ENCODE data around the gene LMBRD1.

Gene LMBRD1

DNA sequence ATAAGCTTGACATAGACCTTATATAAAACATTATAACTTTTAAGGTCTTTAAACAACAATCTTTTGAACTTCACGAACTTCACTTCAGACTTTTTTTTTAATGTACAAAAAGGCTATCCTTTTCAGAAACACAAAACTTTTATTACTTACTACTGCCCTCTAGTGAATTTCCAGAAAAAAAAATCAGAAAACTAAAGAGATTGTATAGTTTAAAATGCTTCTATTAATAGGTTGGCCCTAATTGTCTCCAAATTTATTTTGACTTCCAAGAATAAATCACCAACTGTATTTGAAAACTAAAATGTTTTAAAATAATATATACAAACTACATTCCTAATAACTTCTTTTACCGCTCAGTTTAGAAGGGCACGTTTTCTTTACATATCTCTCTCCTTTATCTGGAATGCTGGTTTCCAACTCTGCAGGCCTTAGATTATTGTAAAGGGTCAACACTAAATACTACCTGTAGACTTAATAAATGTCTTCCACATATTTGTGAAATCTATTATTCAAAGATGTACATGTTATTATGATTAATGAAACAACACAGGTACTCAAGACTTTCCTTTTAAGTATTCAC is 66.8 kb downstream of the LMBRD1 start:
- TF ChIP-seq RAD21 (IDR thresholded peaks at IDR 0.05; ENCODE audit: low read depth) (peak; percentile 23), TEAD4 (IDR thresholded peaks at IDR 0.05) (no peak)

DNA sequence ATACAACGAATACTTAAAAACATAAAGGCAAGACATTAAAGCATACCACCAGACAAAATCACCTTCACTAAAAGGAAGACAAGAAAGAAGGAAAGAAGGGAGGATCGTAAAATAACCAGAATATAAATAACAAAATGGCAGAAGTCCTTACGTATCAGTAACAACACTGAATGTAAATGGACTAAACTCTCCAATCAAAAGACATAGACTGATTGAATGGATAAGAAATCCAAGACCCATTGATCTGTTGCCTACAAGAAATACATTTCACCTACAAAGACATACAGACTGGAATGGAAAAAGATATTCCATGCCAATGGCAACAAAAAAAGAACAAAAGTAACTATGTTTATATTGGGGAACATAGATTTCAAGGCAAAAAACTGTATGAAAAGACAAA is 74.1 kb downstream of the LMBRD1 start:
- TF ChIP-seq RAD21 (IDR thresholded peaks at IDR 0.05; ENCODE audit: low read depth), result no peak
- no peak for TF ChIP-seq EP300 (IDR thresholded peaks at IDR 0.05; ENCODE audit: borderline replicate concordance)
- TF ChIP-seq CREB1 (IDR thresholded peaks at IDR 0.05; ENCODE audit: low read depth), result no peak
- no peak for TF ChIP-seq FOXM1 (IDR thresholded peaks at IDR 0.05; ENCODE audit: borderline replicate concordance, low read depth)

DNA sequence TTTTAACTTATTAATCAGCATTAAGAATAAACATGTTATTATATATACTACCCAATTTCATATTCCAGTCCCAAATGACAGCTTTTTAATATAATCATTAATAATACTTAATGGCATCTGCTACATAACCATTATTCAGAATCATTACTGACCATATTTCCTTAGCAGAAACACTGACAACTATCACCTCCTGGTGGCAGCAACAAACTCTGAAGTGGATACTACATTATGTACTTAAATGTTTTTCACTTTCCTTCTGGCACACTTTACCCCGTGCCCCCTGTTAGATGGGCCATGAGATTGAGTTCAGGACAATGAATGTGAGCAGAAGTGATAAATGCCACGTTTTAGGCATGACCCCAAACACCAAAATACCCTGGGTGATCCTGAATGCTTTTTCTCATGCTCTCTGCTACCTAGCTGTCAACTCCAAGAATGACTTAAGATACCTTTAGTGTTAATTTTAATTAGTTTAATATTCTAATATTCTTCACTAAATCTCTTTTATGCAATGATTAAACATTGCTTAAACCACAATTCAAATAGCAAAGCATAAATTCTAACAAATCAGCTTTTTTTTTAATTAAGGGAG is 77.1 kb downstream of the LMBRD1 start:
- TF ChIP-seq, protein P1, sequence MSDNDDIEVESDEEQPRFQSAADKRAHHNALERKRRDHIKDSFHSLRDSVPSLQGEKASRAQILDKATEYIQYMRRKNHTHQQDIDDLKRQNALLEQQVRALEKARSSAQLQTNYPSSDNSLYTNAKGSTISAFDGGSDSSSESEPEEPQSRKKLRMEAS (IDR thresholded peaks at IDR 0.05), result no peak
- TF ChIP-seq RAD21 (IDR thresholded peaks at IDR 0.05; ENCODE audit: low read depth) (peak; percentile 38; the same call in 1 of the 2 replicates), YY1 (IDR thresholded peaks at IDR 0.05; ENCODE audit: low read depth) (no peak), ZBTB7A (IDR thresholded peaks at IDR 0.05; ENCODE audit: low read depth) (no peak)

DNA sequence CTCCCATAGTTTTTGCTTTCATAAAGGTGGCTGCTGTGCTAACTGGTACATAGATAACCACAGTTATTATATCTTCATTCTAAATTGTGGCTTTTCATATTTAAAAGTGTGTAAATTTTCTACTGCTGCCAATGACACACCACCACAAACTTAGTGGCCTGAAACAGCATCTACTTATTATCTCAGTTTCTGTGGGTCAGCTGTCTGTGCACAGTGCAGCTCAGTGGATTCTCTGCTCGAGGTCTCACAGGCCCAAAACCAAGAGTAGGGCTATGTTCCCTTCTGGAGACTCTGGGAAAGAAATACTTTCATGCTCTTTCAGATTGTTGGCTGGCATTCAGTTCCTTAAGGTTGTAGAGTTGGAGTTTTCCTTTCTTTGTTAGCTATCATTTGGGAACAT is 90.1 kb downstream of the LMBRD1 start:
- TF ChIP-seq, protein P2, sequence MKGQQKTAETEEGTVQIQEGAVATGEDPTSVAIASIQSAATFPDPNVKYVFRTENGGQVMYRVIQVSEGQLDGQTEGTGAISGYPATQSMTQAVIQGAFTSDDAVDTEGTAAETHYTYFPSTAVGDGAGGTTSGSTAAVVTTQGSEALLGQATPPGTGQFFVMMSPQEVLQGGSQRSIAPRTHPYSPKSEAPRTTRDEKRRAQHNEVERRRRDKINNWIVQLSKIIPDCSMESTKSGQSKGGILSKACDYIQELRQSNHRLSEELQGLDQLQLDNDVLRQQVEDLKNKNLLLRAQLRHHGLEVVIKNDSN (IDR thresholded peaks at IDR 0.05), result no peak
- TF ChIP-seq FOXM1 (IDR thresholded peaks at IDR 0.05; ENCODE audit: borderline replicate concordance, low read depth) (no peak), TAF1 (IDR thresholded peaks at IDR 0.05; ENCODE audit: low read depth) (no peak), TCF12 (IDR thresholded peaks at IDR 0.05; ENCODE audit: low read depth) (no peak), EGR1 (IDR thresholded peaks at IDR 0.05) (no peak), CEBPB (IDR thresholded peaks at IDR 0.05) (no peak), EP300 (IDR thresholded peaks at IDR 0.05; ENCODE audit: borderline replicate concordance) (no peak), NFIC (IDR thresholded peaks at IDR 0.05) (no peak), TEAD4 (IDR thresholded peaks at IDR 0.05) (no peak), RAD21 (IDR thresholded peaks at IDR 0.05; ENCODE audit: low read depth) (no peak), YY1 (IDR thresholded peaks at IDR 0.05; ENCODE audit: low read depth) (no peak), ZBTB7A (IDR thresholded peaks at IDR 0.05; ENCODE audit: low read depth) (no peak), CREB1 (IDR thresholded peaks at IDR 0.05; ENCODE audit: low read depth) (no peak)
- TF ChIP-seq, protein P3, sequence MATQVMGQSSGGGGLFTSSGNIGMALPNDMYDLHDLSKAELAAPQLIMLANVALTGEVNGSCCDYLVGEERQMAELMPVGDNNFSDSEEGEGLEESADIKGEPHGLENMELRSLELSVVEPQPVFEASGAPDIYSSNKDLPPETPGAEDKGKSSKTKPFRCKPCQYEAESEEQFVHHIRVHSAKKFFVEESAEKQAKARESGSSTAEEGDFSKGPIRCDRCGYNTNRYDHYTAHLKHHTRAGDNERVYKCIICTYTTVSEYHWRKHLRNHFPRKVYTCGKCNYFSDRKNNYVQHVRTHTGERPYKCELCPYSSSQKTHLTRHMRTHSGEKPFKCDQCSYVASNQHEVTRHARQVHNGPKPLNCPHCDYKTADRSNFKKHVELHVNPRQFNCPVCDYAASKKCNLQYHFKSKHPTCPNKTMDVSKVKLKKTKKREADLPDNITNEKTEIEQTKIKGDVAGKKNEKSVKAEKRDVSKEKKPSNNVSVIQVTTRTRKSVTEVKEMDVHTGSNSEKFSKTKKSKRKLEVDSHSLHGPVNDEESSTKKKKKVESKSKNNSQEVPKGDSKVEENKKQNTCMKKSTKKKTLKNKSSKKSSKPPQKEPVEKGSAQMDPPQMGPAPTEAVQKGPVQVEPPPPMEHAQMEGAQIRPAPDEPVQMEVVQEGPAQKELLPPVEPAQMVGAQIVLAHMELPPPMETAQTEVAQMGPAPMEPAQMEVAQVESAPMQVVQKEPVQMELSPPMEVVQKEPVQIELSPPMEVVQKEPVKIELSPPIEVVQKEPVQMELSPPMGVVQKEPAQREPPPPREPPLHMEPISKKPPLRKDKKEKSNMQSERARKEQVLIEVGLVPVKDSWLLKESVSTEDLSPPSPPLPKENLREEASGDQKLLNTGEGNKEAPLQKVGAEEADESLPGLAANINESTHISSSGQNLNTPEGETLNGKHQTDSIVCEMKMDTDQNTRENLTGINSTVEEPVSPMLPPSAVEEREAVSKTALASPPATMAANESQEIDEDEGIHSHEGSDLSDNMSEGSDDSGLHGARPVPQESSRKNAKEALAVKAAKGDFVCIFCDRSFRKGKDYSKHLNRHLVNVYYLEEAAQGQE (IDR thresholded peaks at IDR 0.05; ENCODE audit: low read depth), result no peak
- TF ChIP-seq, protein P1 (IDR thresholded peaks at IDR 0.05), result no peak

DNA sequence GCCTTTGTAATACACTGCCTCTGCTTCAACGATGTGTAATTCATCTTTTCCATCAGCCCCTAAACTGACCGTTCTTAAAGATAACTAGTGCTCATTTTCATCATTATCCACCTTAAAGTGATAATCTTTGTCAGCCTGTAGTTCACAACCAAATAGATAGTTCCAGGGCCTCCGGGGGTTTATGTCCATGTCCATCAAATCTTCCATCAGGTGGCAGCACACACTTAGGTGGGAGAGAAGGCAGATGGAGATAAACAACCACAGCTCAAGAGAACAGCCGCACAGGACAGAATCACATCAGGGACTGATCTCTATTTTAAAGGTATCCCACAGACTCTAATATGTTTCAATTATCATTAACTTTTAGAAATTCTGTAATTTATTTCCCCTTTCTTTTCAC is 90.9 kb downstream of the LMBRD1 start:
- no peak for TF ChIP-seq EP300 (IDR thresholded peaks at IDR 0.05; ENCODE audit: borderline replicate concordance)
- no peak for TF ChIP-seq ZBTB7A (IDR thresholded peaks at IDR 0.05; ENCODE audit: low read depth)
- no peak for TF ChIP-seq TAF1 (IDR thresholded peaks at IDR 0.05; ENCODE audit: low read depth)
- TF ChIP-seq, protein P2 (IDR thresholded peaks at IDR 0.05), result no peak
- TF ChIP-seq FOXM1 (IDR thresholded peaks at IDR 0.05; ENCODE audit: borderline replicate concordance, low read depth), result no peak
- no peak for TF ChIP-seq EGR1 (IDR thresholded peaks at IDR 0.05)
- no peak for TF ChIP-seq TCF12 (IDR thresholded peaks at IDR 0.05; ENCODE audit: low read depth)
- TF ChIP-seq, protein P3 (IDR thresholded peaks at IDR 0.05; ENCODE audit: low read depth), result no peak
- no peak for TF ChIP-seq RAD21 (IDR thresholded peaks at IDR 0.05; ENCODE audit: low read depth)

DNA sequence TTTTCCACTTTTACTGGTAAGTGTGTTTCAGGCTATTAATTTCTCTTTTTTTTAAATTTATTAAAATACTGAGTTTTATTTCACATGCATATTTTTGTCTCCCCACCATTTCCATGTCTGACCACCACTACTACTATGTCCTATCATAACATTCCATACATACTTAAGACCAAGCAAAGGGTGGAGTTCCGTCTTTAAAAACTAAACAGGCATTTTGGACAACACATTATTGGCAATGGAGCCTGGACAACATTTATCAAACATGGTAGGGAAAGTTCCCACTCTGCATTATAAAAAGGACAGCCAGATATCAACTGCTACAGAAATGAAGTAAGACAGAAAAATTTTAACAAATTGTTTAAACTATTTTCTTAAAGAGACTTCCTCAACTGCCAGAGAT is 91.9 kb downstream of the LMBRD1 start:
- TF ChIP-seq CREB1 (IDR thresholded peaks at IDR 0.05; ENCODE audit: low read depth), result no peak
- TF ChIP-seq, protein P2 (IDR thresholded peaks at IDR 0.05), result no peak
- TF ChIP-seq FOXM1 (IDR thresholded peaks at IDR 0.05; ENCODE audit: borderline replicate concordance, low read depth), result no peak
- TF ChIP-seq RAD21 (IDR thresholded peaks at IDR 0.05; ENCODE audit: low read depth), result no peak

All from Ishikawa (cell line).